Keratinocyte (primary cell): ENCODE data around the gene MRC2. TPM values are rescaled to one million over a fixed set of nuclear protein-coding genes. Genes with fewer than 3 reads are reported as not detected.

Experiments
- DNase-seq: peaks from one replicate; pipeline ENCODE4 v3.0.0-alpha.2; 2011; ENCODE audit warnings: low read depth, missing footprints, low spot score
- FAIRE-seq: peaks from 2 replicates; lab custom pipeline; 2011; peaks lifted over from hg19 to GRCh38; lab: Jason Lieb, UNC
- H2AFZ ChIP-seq: 2 replicates; pipeline ENCODE4 v1.6.0; 2012; ENCODE audit warnings: low read length, control low read depth, inconsistent platforms; ENCODE audit not compliant: control insufficient read depth
- H3K27ac ChIP-seq: 2 replicates; pipeline ENCODE4 v1.5.1; 2011; ENCODE audit warnings: low read length; ENCODE audit not compliant: control insufficient read depth, insufficient read depth
- H3K27me3 ChIP-seq: 3 replicates; pipeline ENCODE4 v1.6.0; 2011; ENCODE audit warnings: low read length; ENCODE audit not compliant: control insufficient read depth, insufficient read depth; ENCODE audit errors: extremely low read depth
- H3K36me3 ChIP-seq, 2 experiments: 2 replicates in 1 of 2; 3 replicates in 1 of 2; pipeline ENCODE4 v1.5.1; 2011; ENCODE audit warnings: low read length in 2 of 2, mild to moderate bottlenecking in 1 of 2; ENCODE audit not compliant: control insufficient read depth in 2 of 2, insufficient read depth in 2 of 2; ENCODE audit errors: extremely low read depth in 1 of 2
- H3K4me1 ChIP-seq: 3 replicates; pipeline ENCODE4 v1.5.1; 2011; ENCODE audit warnings: low read length; ENCODE audit not compliant: control insufficient read depth, insufficient read depth; ENCODE audit errors: extremely low read depth
- H3K4me2 ChIP-seq: 3 replicates; pipeline ENCODE4 v1.6.0; 2011; ENCODE audit warnings: low read depth, low read length; ENCODE audit not compliant: control insufficient read depth, insufficient read depth; ENCODE audit errors: extremely low read depth
- H3K4me3 ChIP-seq, 3 experiments: fragments of 200-600 bp in 1 of 3; sonication (generic) in 1 of 3; 2 replicates in 2 of 3; 3 replicates in 1 of 3; pipeline ENCODE4 v1.5.1; 2011 to 2016; ENCODE audit warnings: low read length in 3 of 3, mild to moderate bottlenecking in 3 of 3, control low read depth in 2 of 3, inconsistent platforms in 1 of 3, low read depth in 1 of 3, mixed read lengths in 1 of 3, mixed run types in 1 of 3, moderate library complexity in 1 of 3; ENCODE audit not compliant: control insufficient read depth in 2 of 3, insufficient read depth in 2 of 3; ENCODE audit errors: extremely low read depth in 1 of 3
- H3K79me2 ChIP-seq: 2 replicates; pipeline ENCODE4 v1.6.0; 2012; ENCODE audit warnings: low read length; ENCODE audit not compliant: control insufficient read depth, insufficient read depth
- H3K9ac ChIP-seq: 3 replicates; pipeline ENCODE4 v1.6.0; 2011; ENCODE audit warnings: low read length; ENCODE audit not compliant: control insufficient read depth, insufficient read depth; ENCODE audit errors: extremely low read depth
- H3K9me1 ChIP-seq: 3 replicates; pipeline ENCODE4 v1.6.0; 2011; ENCODE audit warnings: low read length; ENCODE audit not compliant: control insufficient read depth, insufficient read depth; ENCODE audit errors: extremely low read depth
- H3K9me3 ChIP-seq: 2 replicates; pipeline ENCODE4 v1.5.1; 2012; ENCODE audit warnings: low read depth, low read length; ENCODE audit not compliant: control insufficient read depth
- H4K20me1 ChIP-seq: 3 replicates; pipeline ENCODE4 v1.6.0; 2011; ENCODE audit warnings: low read length; ENCODE audit not compliant: control insufficient read depth, insufficient read depth; ENCODE audit errors: extremely low read depth
- CTCF ChIP-seq, 3 experiments: IDR thresholded peaks in 1 of 3; conservative IDR thresholded peaks in 1 of 3; optimal IDR thresholded peaks in 1 of 3; 2 replicates in 2 of 3; 3 replicates in 1 of 3; pipeline versions ENCODE3 to v1.5.1; 2011; ENCODE audit warnings: low read length in 3 of 3, mild to moderate bottlenecking in 3 of 3, moderate library complexity in 2 of 3, control low read depth in 1 of 3, inconsistent platforms in 1 of 3; ENCODE audit not compliant: insufficient read depth in 2 of 3; ENCODE audit errors: extremely low read depth in 1 of 3
- EZH2 ChIP-seq: IDR thresholded peaks from one replicate; pipeline ENCODE4 v1.6.1; 2012; ENCODE audit warnings: inconsistent platforms, mild to moderate bottlenecking, low read length, moderate library complexity
- dilution Hi-C: fragments of 300-500 bp; cut with MboI; formaldehyde crosslinking; loops from one replicate; pipeline ENCODE4 v1.7.0; 2020; ENCODE audit warnings: low sequenced_read_pairs; ENCODE audit not compliant: extremely low pct_ligation_motif_present
- polyA plus RNA-seq, 5 experiments: library from polyadenylated mRNA; depleted of rRNA in 3 of 5; stranded (reverse) in 3 of 5; stranded (forward) in 1 of 5; unstranded in 1 of 5; fragments of >200 nt; gene quantifications; 1 replicate in 1 of 5; 2 replicates in 3 of 5; 3 replicates in 1 of 5; pipeline versions ENCODE4 v1.2.1 to v1.2.3, GENCODE V29; 2011 to 2012; ENCODE audit warnings: missing spikeins in 2 of 5, low read depth in 1 of 5, low replicate concordance in 1 of 5

MRC2 gene
- polyA plus RNA-seq, 1 donor (not counting 4 experiments of a cell fraction or from before 2014, with no cell fraction given), result 14.0 TPM

GRCh38 chr17:62692159-62692651 lies 64.7 kb downstream of the MRC2 start:
- no peak overlapping the region for H3K9ac ChIP-seq
- peaks cover 8 to 12% of the 10 kb centered on the region in 2 experiments for H3K36me3 ChIP-seq
- H3K4me2 ChIP-seq, result no peak overlapping the region
- dilution Hi-C loops, result no loop called here
- TF ChIP-seq EZH2 (no peak), CTCF (optimal IDR thresholded peaks at IDR 0.05 in 1 of 3, IDR thresholded peaks at IDR 0.05 in 1 of 3, conservative IDR thresholded peaks at IDR 0.05 in 1 of 3; ENCODE audit: extremely low read depth in 1 of 3, insufficient read depth in 2 of 3, low read length in 3 of 3) (no peak)
- no peaks in the 10 kb centered on the region for H3K9me1 ChIP-seq
- H3K27ac ChIP-seq, result no peak overlapping the region
- H3K4me1 ChIP-seq, result peaks cover 21% of the 10 kb centered on the region
- no peak overlapping the region for H2AFZ ChIP-seq
- FAIRE-seq, result no peak
- no peak overlapping the region for H3K4me3 ChIP-seq
- H3K79me2 ChIP-seq, result no peaks in the 10 kb centered on the region
- H3K27me3 ChIP-seq, result no peaks in the 10 kb centered on the region
- no peaks in the 10 kb centered on the region for H3K9me3 ChIP-seq
- no peak for DNase-seq
- no peaks in the 10 kb centered on the region for H4K20me1 ChIP-seq

- FAIRE-seq (no peak), DNase-seq (no peak)
- Histone ChIP-seq H3K36me3 (peaks cover 8 to 12% of the 10 kb centered on the region in 2 experiments), H3K79me2 (no peaks in the 10 kb centered on the region), H3K9me3 (no peaks in the 10 kb centered on the region), H4K20me1 (no peaks in the 10 kb centered on the region), H3K9me1 (no peaks in the 10 kb centered on the region), H3K4me3 (no peak overlapping the region), H2AFZ (no peak overlapping the region), H3K27me3 (no peaks in the 10 kb centered on the region), H3K27ac (no peak overlapping the region), H3K4me2 (no peak overlapping the region), H3K4me1 (peaks cover 21% of the 10 kb centered on the region), H3K9ac (no peak overlapping the region)
- no peak for TF ChIP-seq EZH2
- TF ChIP-seq CTCF (optimal IDR thresholded peaks at IDR 0.05 in 1 of 3, IDR thresholded peaks at IDR 0.05 in 1 of 3, conservative IDR thresholded peaks at IDR 0.05 in 1 of 3; ENCODE audit: extremely low read depth in 1 of 3, insufficient read depth in 2 of 3, low read length in 3 of 3), result peak; percentile 48 to 77 (median 51)
- dilution Hi-C loops, result no loop called here
Observed at GRCh38 chr17:62692721-62693431, 65.4 kb downstream of the MRC2 start.
